HCT116 (cell line): ENCODE measurements around the gene DTX1. TPM values are rescaled to one million over a fixed set of nuclear protein-coding genes. Genes with fewer than 3 reads are reported as not detected.
A peak's percentile ranks its signal among the peaks of the same experiment; 100 is the strongest.

Experiments used
- ATAC-seq: fragments of 200-7000 bp; cut with Tn5 transposase; 2 replicates; pipeline ENCODE4 v1.9.1; 2020; ENCODE audit warnings: mild to moderate bottlenecking, moderate library complexity
- BruUV-seq: library from RNA; stranded (reverse); fragments of 400-500 nt; replicated peaks from 2 replicates; lab custom pipeline; 2021; lab: Mats Ljungman, UMichigan
- CTCF ChIA-PET: fragments of 300-600 bp; sonication (Branson Sonifier 250); formaldehyde crosslinking; loops from one replicate; lab custom pipeline; 2021; ENCODE audit warnings: antibody characterized with exemption; lab: Charles Lee
- POLR2A ChIA-PET: fragments of 300-600, 350-600 bp; sonication (Branson Sonifier 250); formaldehyde crosslinking; loops from one replicate; lab custom pipeline; 2021; ENCODE audit warnings: antibody characterized with exemption; lab: Charles Lee
- RAD21 ChIA-PET, 2 experiments: fragments of 300-600 bp; sonication (Branson Sonifier 250); formaldehyde crosslinking; loops; one replicate each; lab custom pipeline; 2023; ENCODE audit warnings: low total read pairs in 2 of 2; ENCODE audit not compliant: uncharacterized antibody in 2 of 2, unreplicated experiment in 2 of 2, low non-redundant PET in 1 of 2; lab: Charles Lee
- DNase-seq: peaks from one replicate; pipeline ENCODE4 v3.0.0-alpha.2; 2010; ENCODE audit warnings: low read depth, low spot score
- H2AFZ ChIP-seq: fragments of 200-600 bp; shearing (Covaris generic), sonication (generic); 2 replicates; pipeline ENCODE4 v1.6.1; 2017; ENCODE audit warnings: low read depth, mixed run types, mixed read lengths, antibody characterized with exemption, low read length; ENCODE audit not compliant: poor library complexity, severe bottlenecking
- H3K27ac ChIP-seq: 2 replicates; pipeline ENCODE4 v1.5.1; 2012; ENCODE audit warnings: low read depth, low read length
- H3K27me3 ChIP-seq: fragments of 200-600 bp; sonication (generic); 2 replicates; pipeline ENCODE4 v1.6.1; 2016; ENCODE audit warnings: mixed run types, low read length, mixed read lengths; ENCODE audit not compliant: insufficient read depth
- H3K36me3 ChIP-seq, 2 experiments: fragments of 200-500 bp in 1 of 2; fragments of 200-600 bp in 1 of 2; sonication (Bioruptor generic) in 1 of 2; sonication (generic) in 1 of 2; 2 replicates each; pipeline versions ENCODE4 v1.5.1 to v1.6.1; 2014 to 2016; ENCODE audit warnings: low read length in 2 of 2, inconsistent platforms in 1 of 2, mixed read lengths in 1 of 2, mixed run types in 1 of 2; ENCODE audit not compliant: insufficient read depth in 2 of 2, control insufficient read depth in 1 of 2
- H3K4me1 ChIP-seq, 2 experiments: fragments of 200-600 bp in 1 of 2; sonication (generic) in 1 of 2; 2 replicates each; pipeline versions ENCODE4 v1.5.1 to v1.6.1; 2012 to 2017; ENCODE audit warnings: low read length in 2 of 2, inconsistent platforms in 1 of 2, mild to moderate bottlenecking in 1 of 2, mixed read lengths in 1 of 2, mixed run types in 1 of 2, moderate library complexity in 1 of 2; ENCODE audit not compliant: insufficient read depth in 2 of 2, control insufficient read depth in 1 of 2
- H3K4me2 ChIP-seq: fragments of 200-600 bp; sonication (generic); 2 replicates; pipeline ENCODE4 v1.6.1; 2017; ENCODE audit warnings: mixed run types, low read length, mixed read lengths
- H3K4me3 ChIP-seq, 2 experiments: fragments of 200-600 bp in 1 of 2; sonication (generic) in 1 of 2; replicated peaks in 1 of 2; 2 replicates each; pipeline ENCODE4 v1.5.1; 2011 to 2016; ENCODE audit warnings: low read length in 2 of 2, control low read depth in 1 of 2, low read depth in 1 of 2, mild to moderate bottlenecking in 1 of 2, mixed read lengths in 1 of 2, mixed run types in 1 of 2
- H3K79me2 ChIP-seq: fragments of 200-600 bp; sonication (generic); 2 replicates; pipeline ENCODE4 v1.6.1; 2017; ENCODE audit warnings: mild to moderate bottlenecking, mixed run types, low read length, moderate library complexity, mixed read lengths; ENCODE audit not compliant: insufficient read depth
- H3K9ac ChIP-seq: fragments of 200-600 bp; sonication (generic); 2 replicates; pipeline ENCODE4 v1.6.1; 2016; ENCODE audit warnings: low read length, mixed read lengths
- H3K9me2 ChIP-seq: fragments of 200-600 bp; sonication (generic), shearing (Covaris generic); 2 replicates; pipeline ENCODE4 v1.6.1; 2017; ENCODE audit warnings: mixed run types, mild to moderate bottlenecking, moderate library complexity; ENCODE audit not compliant: insufficient read depth
- H3K9me3 ChIP-seq, 2 experiments: fragments of 200-500 bp in 1 of 2; fragments of 200-600 bp in 1 of 2; sonication (Bioruptor generic) in 1 of 2; sonication (generic) in 1 of 2; 2 replicates each; pipeline ENCODE4 v1.6.1; 2014 to 2017; ENCODE audit warnings: low read length in 2 of 2, mixed read lengths in 2 of 2, inconsistent platforms in 1 of 2, low read depth in 1 of 2, mild to moderate bottlenecking in 1 of 2, mixed run types in 1 of 2, moderate library complexity in 1 of 2; ENCODE audit not compliant: control insufficient read depth in 1 of 2, insufficient read depth in 1 of 2
- H4K20me1 ChIP-seq: fragments of 200-600 bp; sonication (generic), shearing (Covaris generic); 2 replicates; pipeline ENCODE4 v1.6.1; 2017; ENCODE audit warnings: mixed run types, mild to moderate bottlenecking, moderate library complexity; ENCODE audit not compliant: insufficient read depth
- CBX3 ChIP-seq: IDR thresholded peaks from 2 replicates; pipeline ENCODE4 v1.6.1; 2012; ENCODE audit warnings: low read depth
- FOSL1 ChIP-seq: IDR thresholded peaks from 2 replicates; pipeline ENCODE4 v1.6.1; 2012; ENCODE audit warnings: low read depth
- JUND ChIP-seq: IDR thresholded peaks from 2 replicates; pipeline ENCODE4 v1.6.1; 2012
- POLR2A ChIP-seq: IDR thresholded peaks from 2 replicates; pipeline ENCODE4 v1.7.0; 2011; ENCODE audit warnings: borderline replicate concordance; ENCODE audit not compliant: insufficient read depth, insufficient read length; ENCODE audit errors: extremely low read depth
- SRF ChIP-seq: IDR thresholded peaks from 2 replicates; pipeline ENCODE4 v1.6.1; 2012; ENCODE audit warnings: low read depth
- TCF7L2 ChIP-seq: IDR thresholded peaks from 2 replicates; pipeline ENCODE4 v1.7.0; 2011; ENCODE audit warnings: borderline replicate concordance, inconsistent platforms; ENCODE audit not compliant: insufficient read depth, insufficient read length; ENCODE audit errors: extremely low read depth
- YY1 ChIP-seq: IDR thresholded peaks from 2 replicates; pipeline ENCODE4 v1.6.1; 2011; ENCODE audit warnings: low read length, low read depth, moderate library complexity, mild to moderate bottlenecking; ENCODE audit not compliant: insufficient replicate concordance; ENCODE audit errors: extremely low read depth
- ZBTB33 ChIP-seq: IDR thresholded peaks from 2 replicates; pipeline ENCODE4 v1.6.1; 2011; ENCODE audit warnings: mild to moderate bottlenecking, low read length, moderate library complexity; ENCODE audit not compliant: insufficient replicate concordance; ENCODE audit errors: extremely low read depth
- ZNF274 ChIP-seq: fragments of 200-500 bp; sonication (Bioruptor generic); IDR thresholded peaks from 2 replicates; pipeline ENCODE4 v1.6.1; 2014; ENCODE audit warnings: mild to moderate bottlenecking, low read depth, low read length, inconsistent platforms
- intact Hi-C: fragments of 100-400 bp; cut with micrococcal nuclease; formaldehyde crosslinking; loops from 2 replicates; pipeline ENCODE4 v1.10.0; 2022
- total RNA-seq: library from RNA; stranded (reverse); gene quantifications from one replicate; pipeline ENCODE4 v1.2.1, GENCODE V29; 2021; ENCODE audit not compliant: unreplicated experiment
- TF ChIP-seq, protein P1 (sequence below), 3 experiments: fragments of 200-600 bp in 1 of 3; sonication (generic) in 1 of 3; IDR thresholded peaks in 2 of 3; conservative IDR thresholded peaks in 1 of 3; 2 replicates each; pipeline ENCODE4 v1.5.1; 2012 to 2017; ENCODE audit warnings: low read depth in 2 of 3, low read length in 2 of 3, antibody characterized with exemption in 1 of 3, borderline replicate concordance in 1 of 3, control low read depth in 1 of 3, mild to moderate bottlenecking in 1 of 3, mixed read lengths in 1 of 3, mixed run types in 1 of 3, moderate library complexity in 1 of 3; ENCODE audit not compliant: insufficient read depth in 1 of 3

DTX1 gene
- total RNA-seq, 1 experiment from 2014 or later = not detected

GRCh38 chr12:113134521-113134951, 78.0 kb downstream of the DTX1 start:
- intact Hi-C loops = loop anchor here (2.0 kb wide), 1 partner anchor 36 kb away; no protein-coding TSS in a partner anchor
- TF ChIP-seq POLR2A (no peak), TCF7L2 (no peak), CBX3 (no peak), ZBTB33 (no peak), JUND (no peak), ZNF274 (no peak), FOSL1 (no peak), YY1 (no peak), SRF (no peak)
- TF ChIP-seq, protein P1, sequence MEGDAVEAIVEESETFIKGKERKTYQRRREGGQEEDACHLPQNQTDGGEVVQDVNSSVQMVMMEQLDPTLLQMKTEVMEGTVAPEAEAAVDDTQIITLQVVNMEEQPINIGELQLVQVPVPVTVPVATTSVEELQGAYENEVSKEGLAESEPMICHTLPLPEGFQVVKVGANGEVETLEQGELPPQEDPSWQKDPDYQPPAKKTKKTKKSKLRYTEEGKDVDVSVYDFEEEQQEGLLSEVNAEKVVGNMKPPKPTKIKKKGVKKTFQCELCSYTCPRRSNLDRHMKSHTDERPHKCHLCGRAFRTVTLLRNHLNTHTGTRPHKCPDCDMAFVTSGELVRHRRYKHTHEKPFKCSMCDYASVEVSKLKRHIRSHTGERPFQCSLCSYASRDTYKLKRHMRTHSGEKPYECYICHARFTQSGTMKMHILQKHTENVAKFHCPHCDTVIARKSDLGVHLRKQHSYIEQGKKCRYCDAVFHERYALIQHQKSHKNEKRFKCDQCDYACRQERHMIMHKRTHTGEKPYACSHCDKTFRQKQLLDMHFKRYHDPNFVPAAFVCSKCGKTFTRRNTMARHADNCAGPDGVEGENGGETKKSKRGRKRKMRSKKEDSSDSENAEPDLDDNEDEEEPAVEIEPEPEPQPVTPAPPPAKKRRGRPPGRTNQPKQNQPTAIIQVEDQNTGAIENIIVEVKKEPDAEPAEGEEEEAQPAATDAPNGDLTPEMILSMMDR (IDR thresholded peaks at IDR 0.05 in 2 of 3, conservative IDR thresholded peaks at IDR 0.05 in 1 of 3; ENCODE audit: borderline replicate concordance in 1 of 3, insufficient read depth in 1 of 3, low read depth in 2 of 3, low read length in 2 of 3) = no peak
- TF ChIP-seq, all 23 proteins: peak for 0
- Histone ChIP-seq H3K27me3 (no peaks in the 10 kb centered on the region), H3K36me3 (no peaks in the 10 kb centered on the region), H3K4me1 (peaks cover 13 to 34% of the 10 kb centered on the region in 2 experiments), H3K4me2 (peak overlapping the region; percentile 100), H3K27ac (peak overlapping the region; percentile 72; the same call in 1 of the 2 replicates), H3K9ac (peak overlapping the region; percentile 87), H3K79me2 (peaks cover 12% of the 10 kb centered on the region; the same call in 1 of the 2 replicates), H4K20me1 (no peaks in the 10 kb centered on the region), H3K4me3 (peak overlapping the region; percentile 78 to 94), H2AFZ (no peak overlapping the region), H3K9me2 (no peaks in the 10 kb centered on the region), H3K9me3 (no peaks in the 10 kb centered on the region)
- ChIA-PET CTCF (interaction anchor here (1.0 to 2.3 kb wide), 4 partner anchors 10 to 142 kb away, joined by 3 to 9 read pairs (median 8); no protein-coding TSS in a partner anchor), RAD21 (no interaction called here), POLR2A (no interaction called here)
- ATAC-seq (no peak), DNase-seq (no peak)
- BruUV-seq = no TSS peak
